SK-N-MC (cell line): ENCODE data around the gene SPEM3.
"Not testable (repeated sequence)": the region's sequence is repeated elsewhere in the genome, so short reads cannot be mapped to it uniquely, and the experiment has no call there.

Experiments used
- DNase-seq: peaks from one replicate; pipeline ENCODE4 v3.0.0-alpha.2; 2011; ENCODE audit warnings: low read depth, low spot score
- H3K27ac ChIP-seq: fragments of 200-600 bp; sonication (generic); 2 replicates; pipeline ENCODE4 v1.5.1; 2016; ENCODE audit warnings: mixed run types
- H3K36me3 ChIP-seq: fragments of 200-600 bp; sonication (generic); 2 replicates; pipeline ENCODE4 v1.6.1; 2017; ENCODE audit warnings: antibody characterized with exemption, low read length, mixed read lengths; ENCODE audit not compliant: insufficient read depth
- H3K4me3 ChIP-seq: fragments of 200-600 bp; sonication (generic); 2 replicates; pipeline ENCODE4 v1.5.1; 2016
- H3K9ac ChIP-seq: fragments of 200-600 bp; sonication (generic); 2 replicates; pipeline ENCODE4 v1.8.0; 2017; ENCODE audit warnings: mixed run types, mixed read lengths; ENCODE audit not compliant: insufficient read length
- H3K9me3 ChIP-seq: fragments of 200-600 bp; sonication (generic); 2 replicates; pipeline ENCODE4 v1.6.1; 2017; ENCODE audit warnings: low read depth, mild to moderate bottlenecking, antibody characterized with exemption, low read length, moderate library complexity, mixed read lengths
- EZH2 ChIP-seq: fragments of 200-600 bp; sonication (generic); IDR thresholded peaks from one replicate; pipeline ENCODE4 v1.6.1; 2017; ENCODE audit warnings: antibody characterized with exemption
- FOXP2 ChIP-seq: optimal IDR thresholded peaks from 2 replicates; pipeline ENCODE3; 2011; ENCODE audit warnings: mild to moderate bottlenecking, moderate library complexity; ENCODE audit not compliant: insufficient read depth; ENCODE audit errors: extremely low read length, control extremely low read depth
- POLR2AphosphoS5 ChIP-seq: IDR thresholded peaks from 2 replicates; pipeline ENCODE4 v1.6.1; 2012; ENCODE audit warnings: mild to moderate bottlenecking, low read depth, low read length, borderline replicate concordance

SPEM3 gene

GRCh38 chr17:7468290-7468689 is 39.6 kb downstream of the SPEM3 start:
- TF ChIP-seq FOXP2 (no peak), EZH2 (no peak), POLR2AphosphoS5 (no peak)
- no peak overlapping the region for H3K27ac ChIP-seq
- no peak for DNase-seq
- H3K4me3 ChIP-seq = no peak overlapping the region
- H3K9me3 ChIP-seq = no peaks in the 10 kb centered on the region
- no peak overlapping the region for H3K9ac ChIP-seq
- H3K36me3 ChIP-seq = no peaks in the 10 kb centered on the region; the same call in 1 of the 2 replicates

GRCh38 chr17:7468804-7469389 is 40.2 kb downstream of the SPEM3 start:
- H3K4me3 ChIP-seq = no peak overlapping the region
- no peaks in the 10 kb centered on the region for H3K9me3 ChIP-seq
- TF ChIP-seq FOXP2 (no peak), POLR2AphosphoS5 (no peak), EZH2 (no peak)
- no peak for DNase-seq
- no peak overlapping the region for H3K27ac ChIP-seq
- no peak overlapping the region for H3K9ac ChIP-seq
- no peaks in the 10 kb centered on the region; the same call in 1 of the 2 replicates for H3K36me3 ChIP-seq

- not testable (repeated sequence) for H3K9me3 ChIP-seq, H3K36me3 ChIP-seq, DNase-seq, H3K9ac ChIP-seq, H3K27ac ChIP-seq, H3K4me3 ChIP-seq
Observed at GRCh38 chr17:7469843-7470242, 41.2 kb downstream of the SPEM3 start.

- not testable (repeated sequence) for DNase-seq, H3K9me3 ChIP-seq, H3K36me3 ChIP-seq
Observed at GRCh38 chr17:7470457-7470973, 41.9 kb downstream of the SPEM3 start.

GRCh38 chr17:7471729-7472128 is 43.1 kb downstream of the SPEM3 start:
- Histone ChIP-seq H3K9me3 (no peaks in the 10 kb centered on the region), H3K36me3 (no peaks in the 10 kb centered on the region; the same call in 1 of the 2 replicates), H3K4me3 (no peak overlapping the region), H3K9ac (no peak overlapping the region), H3K27ac (no peak overlapping the region; the same call in 1 of the 2 replicates)
- DNase-seq = no peak
- TF ChIP-seq FOXP2 = no peak
- no peak for TF ChIP-seq EZH2
- no peak for TF ChIP-seq POLR2AphosphoS5

More at GRCh38 chr17:7470457-7470973, 41.9 kb downstream of the SPEM3 start:
- H3K27ac ChIP-seq, H3K9ac ChIP-seq, H3K4me3 ChIP-seq: not testable (repeated sequence)

GRCh38 chr17:7474767-7475166 is 46.1 kb downstream of the SPEM3 start:
- not testable (repeated sequence) for H3K4me3 ChIP-seq, DNase-seq, H3K36me3 ChIP-seq, H3K27ac ChIP-seq, H3K9ac ChIP-seq, H3K9me3 ChIP-seq

- H3K4me3 ChIP-seq = no peak overlapping the region
- H3K27ac ChIP-seq = peak overlapping the region; percentile 57
- no peak overlapping the region for H3K9ac ChIP-seq
- no peak for TF ChIP-seq FOXP2
- no peak for TF ChIP-seq POLR2AphosphoS5
- TF ChIP-seq EZH2 = no peak
- H3K9me3 ChIP-seq = no peaks in the 10 kb centered on the region
- DNase-seq = no peak
- no peaks in the 10 kb centered on the region for H3K36me3 ChIP-seq
Observed at GRCh38 chr17:7475764-7476422, 47.2 kb downstream of the SPEM3 start.

GRCh38 chr17:7476494-7476893 is 47.8 kb downstream of the SPEM3 start:
- no peak overlapping the region for H3K4me3 ChIP-seq
- peak overlapping the region; percentile 37 for H3K9ac ChIP-seq
- DNase-seq = no peak
- no peaks in the 10 kb centered on the region for H3K9me3 ChIP-seq
- H3K36me3 ChIP-seq = no peaks in the 10 kb centered on the region
- TF ChIP-seq EZH2 = no peak
- TF ChIP-seq FOXP2 = no peak
- TF ChIP-seq POLR2AphosphoS5 = no peak
- H3K27ac ChIP-seq = peak overlapping the region; percentile 57

GRCh38 chr17:7476951-7477350 is 48.3 kb downstream of the SPEM3 start:
- H3K36me3 ChIP-seq = no peaks in the 10 kb centered on the region
- peak overlapping the region; percentile 37 for H3K9ac ChIP-seq
- H3K4me3 ChIP-seq = peak overlapping the region; percentile 93; the same call in 1 of the 2 replicates
- DNase-seq = no peak
- TF ChIP-seq EZH2 (no peak), FOXP2 (no peak), POLR2AphosphoS5 (no peak)
- peak overlapping the region; percentile 57; the same call in 1 of the 2 replicates for H3K27ac ChIP-seq
- H3K9me3 ChIP-seq = no peaks in the 10 kb centered on the region
